Neuronal stem cell (in vitro differentiated cells): ENCODE data around the gene ACHE.

Source experiments
- DNase-seq: peaks from one replicate; pipeline ENCODE4 v3.0.0-alpha.2; 2013; ENCODE audit warnings: low spot score
- H2AFZ ChIP-seq: one replicate; pipeline ENCODE4 v1.6.1; 2013; ENCODE audit warnings: mild to moderate bottlenecking, low read length, inconsistent platforms
- H2AK5ac ChIP-seq: 2 replicates; pipeline ENCODE4 v1.6.1; 2013; ENCODE audit warnings: low read depth, mild to moderate bottlenecking, inconsistent platforms, low read length, moderate library complexity, mixed read lengths
- H2BK120ac ChIP-seq: 2 replicates; pipeline ENCODE4 v1.6.1; 2013; ENCODE audit warnings: low read depth, mild to moderate bottlenecking, inconsistent platforms, low read length, moderate library complexity, mixed read lengths
- H2BK12ac ChIP-seq: one replicate; pipeline ENCODE4 v1.6.1; 2013; ENCODE audit warnings: low read length, inconsistent platforms
- H2BK15ac ChIP-seq: 2 replicates; pipeline ENCODE4 v1.6.1; 2013; ENCODE audit warnings: mild to moderate bottlenecking, low read length, inconsistent platforms, mixed read lengths
- H2BK5ac ChIP-seq: one replicate; pipeline ENCODE4 v1.6.1; 2013; ENCODE audit warnings: inconsistent platforms, mild to moderate bottlenecking, low read length, moderate library complexity
- H3K14ac ChIP-seq: one replicate; pipeline ENCODE4 v1.6.1; 2013; ENCODE audit warnings: low read length, inconsistent platforms
- H3K18ac ChIP-seq: 2 replicates; pipeline ENCODE4 v1.6.1; 2013; ENCODE audit warnings: low read length, inconsistent platforms
- H3K23ac ChIP-seq: 2 replicates; pipeline ENCODE4 v1.6.1; 2013; ENCODE audit warnings: low read depth, mild to moderate bottlenecking, mixed read lengths, low read length, inconsistent platforms; ENCODE audit not compliant: poor library complexity
- H3K27ac ChIP-seq: replicated peaks from 3 replicates; pipeline ENCODE4 v1.5.1; 2013; ENCODE audit warnings: low read length, inconsistent platforms
- H3K27me3 ChIP-seq, 3 experiments: 2 replicates each; pipeline ENCODE4 v1.6.1; 2013; ENCODE audit warnings: low read length in 3 of 3, mild to moderate bottlenecking in 2 of 3, inconsistent platforms in 1 of 3, low read depth in 1 of 3, mixed read lengths in 1 of 3, moderate library complexity in 1 of 3; ENCODE audit not compliant: control insufficient read depth in 3 of 3, insufficient read depth in 3 of 3
- H3K36me3 ChIP-seq, 2 donors: replicated peaks in 1 of 2; 2 replicates each; pipeline ENCODE4 v1.6.1; 2013; ENCODE audit warnings: low read length in 2 of 2; ENCODE audit not compliant: control insufficient read depth in 2 of 2, insufficient read depth in 2 of 2
- H3K4ac ChIP-seq: 2 replicates; pipeline ENCODE4 v1.6.1; 2013; ENCODE audit warnings: inconsistent platforms, mild to moderate bottlenecking, low read length, moderate library complexity
- H3K4me1 ChIP-seq, 2 donors: 1 replicate in 1 of 2; 2 replicates in 1 of 2; pipeline ENCODE4 v1.6.1; 2013; ENCODE audit warnings: low read length in 2 of 2, low read depth in 1 of 2; ENCODE audit not compliant: control insufficient read depth in 2 of 2, insufficient read depth in 1 of 2
- H3K4me2 ChIP-seq: one replicate; pipeline ENCODE4 v1.6.1; 2013; ENCODE audit warnings: mild to moderate bottlenecking, low read length, inconsistent platforms; ENCODE audit not compliant: insufficient read depth, poor library complexity, severe bottlenecking
- H3K4me3 ChIP-seq, 2 donors: 2 replicates each; pipeline ENCODE4 v1.5.1; 2013; ENCODE audit warnings: low read length in 2 of 2, mild to moderate bottlenecking in 2 of 2, inconsistent platforms in 1 of 2, moderate library complexity in 1 of 2
- H3K79me1 ChIP-seq: one replicate; pipeline ENCODE4 v1.6.1; 2013; ENCODE audit warnings: low read depth, mild to moderate bottlenecking, inconsistent platforms, low read length, moderate library complexity
- H3K9ac ChIP-seq: one replicate; pipeline ENCODE4 v1.6.1; 2013; ENCODE audit warnings: mild to moderate bottlenecking, low read depth, low read length, inconsistent platforms; ENCODE audit not compliant: poor library complexity
- H3K9me3 ChIP-seq, 2 donors: replicated peaks in 1 of 2; 2 replicates each; pipeline versions ENCODE3 to v1.6.1; 2013; ENCODE audit warnings: low read length in 2 of 2, mild to moderate bottlenecking in 2 of 2, inconsistent platforms in 1 of 2, low read depth in 1 of 2, mixed read lengths in 1 of 2, moderate library complexity in 1 of 2; ENCODE audit not compliant: control insufficient read depth in 2 of 2, insufficient read depth in 1 of 2
- H4K8ac ChIP-seq: one replicate; pipeline ENCODE4 v1.6.1; 2013; ENCODE audit warnings: low read depth, mild to moderate bottlenecking, inconsistent platforms, low read length, moderate library complexity
- H4K91ac ChIP-seq: one replicate; pipeline ENCODE4 v1.6.1; 2013; ENCODE audit warnings: low read length, low read depth, mild to moderate bottlenecking, inconsistent platforms; ENCODE audit not compliant: poor library complexity
- WGBS, 2 donors: extraction: QIAGEN DNeasy Blood & Tissue Kit; methylation state at CpG; one replicate each; pipeline ENCODE4 v1.1.7; 2013; ENCODE audit warnings: missing lambda C conversion rate in 2 of 2, mixed read lengths in 1 of 2; ENCODE audit not compliant: insufficient read length in 2 of 2, insufficient replicate concordance in 1 of 2; ENCODE audit errors: extremely low coverage in 2 of 2; 5-methylcytosine and 5-hydroxymethylcytosine counted together

The ACHE gene

DNA sequence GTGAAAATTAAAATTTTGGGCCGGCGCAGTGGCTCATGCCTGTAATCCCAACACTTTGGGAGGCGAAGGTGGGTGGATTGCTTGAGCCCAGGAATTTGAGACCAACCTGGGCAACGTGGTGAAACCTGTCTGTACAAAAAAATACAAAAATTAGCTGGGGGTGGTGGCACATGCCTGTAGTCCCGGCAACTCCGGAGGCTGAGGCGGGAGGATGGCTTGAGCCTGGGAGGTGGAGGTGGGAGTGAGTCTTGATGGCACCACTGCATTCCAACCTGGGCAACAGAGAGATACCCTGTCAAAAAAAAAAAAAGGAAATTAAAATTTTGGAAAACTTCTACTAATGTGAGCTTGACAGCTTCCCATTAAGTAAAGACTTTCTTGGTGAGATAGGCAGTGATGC lies 17.7 kb downstream of the ACHE start:
- Histone ChIP-seq H3K18ac (no peak overlapping the region), H3K4ac (no peak overlapping the region), H3K4me2 (no peak overlapping the region), H2BK12ac (no peak overlapping the region), H3K27ac (no peak overlapping the region), H2BK120ac (no peak overlapping the region), H2AK5ac (no peak overlapping the region), H2BK5ac (no peak overlapping the region), H3K27me3 (no peaks in the 10 kb centered on the region), H2AFZ (no peak overlapping the region), H3K9me3 (no peaks in the 10 kb centered on the region), H3K79me1 (peaks cover 19% of the 10 kb centered on the region), H3K9ac (no peak overlapping the region), H2BK15ac (no peak overlapping the region), H3K23ac (no peak overlapping the region), H4K91ac (no peak overlapping the region), H4K8ac (no peak overlapping the region), H3K36me3 (peaks cover 36 to 86% of the 10 kb centered on the region in 2 donors), H3K4me1 (peaks cover 10 to 15% of the 10 kb centered on the region in 2 donors), H3K4me3 (no peak overlapping the region), H3K14ac (no peak overlapping the region)
- WGBS, 2 donors, result no CpG with 5 or more reads among the region's 7 CpGs
- DNase-seq, result no peak

DNA sequence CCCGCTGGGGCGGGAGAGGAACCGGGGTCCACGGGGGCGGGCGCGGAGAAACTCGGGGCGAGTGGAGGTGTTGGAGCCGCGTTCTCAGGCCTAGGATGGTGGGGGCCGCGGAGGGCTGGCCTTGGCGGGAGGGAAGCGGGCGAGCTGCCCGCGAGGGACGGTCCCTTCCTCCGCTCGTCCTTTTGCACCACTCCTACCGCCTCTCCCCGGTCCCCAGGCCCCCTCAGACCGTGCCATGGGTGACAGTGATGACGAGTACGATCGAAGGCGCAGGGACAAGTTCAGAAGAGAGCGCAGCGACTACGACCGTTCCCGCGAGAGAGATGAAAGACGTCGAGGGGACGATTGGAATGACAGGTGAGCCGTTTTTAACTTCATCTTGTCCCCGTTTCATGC lies 20.3 kb downstream of the ACHE start:
- peak overlapping the region; percentile 77 for H2BK120ac ChIP-seq
- no CpG with 5 or more reads among the region's 39 CpGs for WGBS, 2 donors
- peak overlapping the region; percentile 80 for H2AFZ ChIP-seq
- H4K8ac ChIP-seq, result peak overlapping the region; percentile 10
- H3K4me3 ChIP-seq, result peak overlapping the region; percentile 85 to 91
- H3K23ac ChIP-seq, result peak overlapping the region; percentile 100
- H2AK5ac ChIP-seq, result peak overlapping the region; percentile 98
- peak overlapping the region; percentile 63 for H3K4me2 ChIP-seq
- H4K91ac ChIP-seq, result peak overlapping the region; percentile 6
- no peak for DNase-seq
- peaks cover 5% of the 10 kb centered on the region for H3K79me1 ChIP-seq
- H3K9me3 ChIP-seq, result no peaks in the 10 kb centered on the region
- peak overlapping the region; percentile 94 for H3K27ac ChIP-seq
- peak overlapping the region; percentile 96 for H3K9ac ChIP-seq
- H3K27me3 ChIP-seq, result no peaks in the 10 kb centered on the region
- H3K18ac ChIP-seq, result peak overlapping the region; percentile 99
- H3K4me1 ChIP-seq, result peaks cover 10 to 15% of the 10 kb centered on the region in 2 donors
- no peak overlapping the region for H2BK15ac ChIP-seq
- H3K14ac ChIP-seq, result peak overlapping the region; percentile 98
- H2BK12ac ChIP-seq, result peak overlapping the region; percentile 68
- H2BK5ac ChIP-seq, result peak overlapping the region; percentile 85
- peak overlapping the region; percentile 80 for H3K4ac ChIP-seq
- H3K36me3 ChIP-seq, result peaks cover 37 to 84% of the 10 kb centered on the region in 2 donors

DNA sequence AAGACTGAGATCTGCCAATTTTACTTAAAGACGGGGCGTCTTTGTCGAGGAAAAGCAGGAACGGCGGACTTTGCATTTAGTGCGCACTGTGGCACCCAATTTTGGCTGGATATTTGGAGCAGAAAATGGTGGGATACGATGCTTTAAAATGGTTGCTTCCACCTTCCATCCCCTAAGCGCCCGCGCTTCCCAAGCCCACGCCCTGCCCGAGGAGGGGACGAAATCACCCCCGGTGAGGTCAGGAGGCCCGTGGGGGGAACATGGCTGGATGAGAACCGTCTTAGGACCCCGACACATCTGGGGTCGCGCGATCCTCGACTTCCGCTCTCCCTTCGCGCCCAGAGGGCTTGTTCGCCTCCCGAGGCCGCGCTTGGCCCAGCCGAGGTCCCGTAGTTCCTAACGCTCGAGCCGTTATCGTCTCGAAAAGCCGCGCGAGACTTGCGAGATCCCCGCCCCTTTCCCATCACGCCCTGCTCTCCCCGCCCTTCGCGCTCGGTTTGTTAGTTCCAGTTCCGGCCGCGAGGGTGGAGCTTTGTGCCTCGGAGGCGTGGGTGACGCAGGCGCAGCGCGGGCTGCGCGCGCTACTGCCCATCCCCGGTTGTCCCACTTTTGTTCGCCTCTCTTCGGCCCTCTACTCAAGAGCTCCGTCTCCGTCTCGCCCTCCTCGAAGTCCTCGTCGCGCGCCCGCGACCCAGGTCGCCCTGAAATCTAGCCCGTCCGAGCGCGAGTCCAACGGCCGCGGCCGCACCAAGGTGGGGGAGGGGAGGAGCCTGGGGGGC lies 20.9 kb downstream of the ACHE start, which contains the start of gene SRRT:
Gene SRRT (plus strand): TSS at position 527 of the 779 bp plus-strand sequence. CDS start 488 bp downstream, outside the sequence.
- Histone ChIP-seq H3K23ac (peak within 1 kb of the TSS; percentile 100), H3K14ac (peak within 1 kb of the TSS; percentile 98), H3K4ac (peak within 1 kb of the TSS; percentile 98), H2BK5ac (peak within 1 kb of the TSS; percentile 85), H2BK12ac (peak within 1 kb of the TSS; percentile 68), H3K4me2 (peak within 1 kb of the TSS; percentile 69), H2BK15ac (peak within 1 kb of the TSS; percentile 15), H2BK120ac (peak within 1 kb of the TSS; percentile 77), H4K8ac (peak within 1 kb of the TSS; percentile 29), H2AK5ac (peak within 1 kb of the TSS; percentile 99), H3K9me3 (no peaks in the 10 kb centered on the region), H3K36me3 (peaks cover 34 to 85% of the 10 kb centered on the region in 2 donors), H3K4me3 (peak within 1 kb of the TSS; percentile 85 to 91), H3K79me1 (peaks cover 4% of the 10 kb centered on the region), H3K27me3 (no peaks in the 10 kb centered on the region), H3K27ac (peak within 1 kb of the TSS; percentile 98), H3K18ac (peak within 1 kb of the TSS; percentile 99), H4K91ac (peak within 1 kb of the TSS; percentile 6), H3K4me1 (peaks cover 10 to 12% of the 10 kb centered on the region in 2 donors), H3K9ac (peak within 1 kb of the TSS; percentile 96), H2AFZ (peak within 1 kb of the TSS; percentile 87)
- no CpG with 5 or more reads among the region's 79 CpGs for WGBS, 2 donors
- DNase-seq, result peak; percentile 97

- Histone ChIP-seq H3K4me1 (peaks cover 10% of the 10 kb centered on the region in 2 donors), H3K4ac (peak overlapping the region; percentile 98), H2BK12ac (no peak overlapping the region), H2AFZ (peak overlapping the region; percentile 87), H2BK5ac (no peak overlapping the region), H2BK120ac (no peak overlapping the region), H4K8ac (peak overlapping the region; percentile 29), H3K18ac (no peak overlapping the region), H3K27me3 (no peaks in the 10 kb centered on the region), H2AK5ac (peak overlapping the region; percentile 99), H2BK15ac (peak overlapping the region; percentile 15), H3K36me3 (peaks cover 33 to 80% of the 10 kb centered on the region in 2 donors), H3K9me3 (no peaks in the 10 kb centered on the region), H3K23ac (peak overlapping the region; percentile 100), H3K79me1 (peaks cover 3% of the 10 kb centered on the region), H3K4me3 (peak overlapping the region; percentile 84 to 85), H3K4me2 (peak overlapping the region; percentile 69), H4K91ac (no peak overlapping the region), H3K14ac (no peak overlapping the region), H3K9ac (peak overlapping the region; percentile 91), H3K27ac (peak overlapping the region; percentile 98)
- no peak for DNase-seq
- WGBS, 2 donors, result no CpG with 5 or more reads among the region's 8 CpGs
These were observed 21.4 kb downstream of the ACHE start for GRCh38 chr7:100874300-100874576.
